HFF-Myc (cell line): ENCODE results near the gene ENDOG.

Source experiments
- DNase-seq: peaks from one replicate; pipeline ENCODE4 v3.0.0-alpha.2; 2011; ENCODE audit warnings: low read depth; ENCODE audit errors: extremely low read depth
- H3K4me3 ChIP-seq: replicated peaks from 2 replicates; pipeline ENCODE4 v1.5.1; 2011; ENCODE audit warnings: low read depth, mild to moderate bottlenecking, control low read depth, low read length
- TF ChIP-seq, protein P1 (sequence below): IDR thresholded peaks from 2 replicates; pipeline ENCODE4 v1.5.1; 2012; ENCODE audit warnings: mild to moderate bottlenecking, low read depth, low read length, control low read depth; ENCODE audit errors: missing control alignments

Gene ENDOG

DNA sequence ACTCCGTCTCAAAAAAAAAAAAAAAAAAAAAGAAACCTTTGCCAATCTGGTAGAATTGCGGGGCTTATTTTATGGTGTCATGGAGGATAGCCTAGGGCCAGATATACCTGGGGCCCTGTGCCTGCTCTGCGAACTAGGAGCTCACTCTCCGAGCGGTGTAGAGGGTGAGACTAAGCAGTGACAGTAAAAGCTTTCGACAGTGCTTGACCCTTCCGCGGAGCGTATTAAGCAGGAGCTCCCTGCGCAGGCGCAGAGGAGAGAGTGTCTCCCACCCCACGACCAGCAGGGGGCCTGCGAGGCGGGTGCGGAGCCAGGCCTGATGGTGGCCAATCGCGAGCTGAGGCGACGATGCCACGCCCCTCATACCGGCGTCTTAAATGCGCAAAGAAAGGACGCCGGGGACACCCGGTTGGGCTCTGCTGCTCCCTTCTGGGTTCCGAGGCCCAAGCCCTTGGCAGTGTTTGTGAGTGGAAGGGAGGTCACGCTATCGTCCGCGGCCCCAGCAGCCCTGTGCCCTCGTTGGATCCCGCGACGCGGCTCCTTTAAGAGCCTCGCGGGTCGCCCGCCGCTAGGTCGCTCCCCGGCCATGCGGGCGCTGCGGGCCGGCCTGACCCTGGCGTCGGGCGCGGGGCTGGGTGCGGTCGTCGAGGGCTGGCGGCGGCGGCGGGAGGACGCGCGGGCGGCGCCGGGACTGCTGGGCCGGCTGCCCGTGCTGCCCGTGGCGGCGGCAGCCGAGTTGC is at the start of gene ENDOG:
ENDOG (plus strand) TSS at position 402 of the 740 bp plus-strand sequence; CDS start at position 587, 185 bp downstream.
- TF ChIP-seq, protein P1, sequence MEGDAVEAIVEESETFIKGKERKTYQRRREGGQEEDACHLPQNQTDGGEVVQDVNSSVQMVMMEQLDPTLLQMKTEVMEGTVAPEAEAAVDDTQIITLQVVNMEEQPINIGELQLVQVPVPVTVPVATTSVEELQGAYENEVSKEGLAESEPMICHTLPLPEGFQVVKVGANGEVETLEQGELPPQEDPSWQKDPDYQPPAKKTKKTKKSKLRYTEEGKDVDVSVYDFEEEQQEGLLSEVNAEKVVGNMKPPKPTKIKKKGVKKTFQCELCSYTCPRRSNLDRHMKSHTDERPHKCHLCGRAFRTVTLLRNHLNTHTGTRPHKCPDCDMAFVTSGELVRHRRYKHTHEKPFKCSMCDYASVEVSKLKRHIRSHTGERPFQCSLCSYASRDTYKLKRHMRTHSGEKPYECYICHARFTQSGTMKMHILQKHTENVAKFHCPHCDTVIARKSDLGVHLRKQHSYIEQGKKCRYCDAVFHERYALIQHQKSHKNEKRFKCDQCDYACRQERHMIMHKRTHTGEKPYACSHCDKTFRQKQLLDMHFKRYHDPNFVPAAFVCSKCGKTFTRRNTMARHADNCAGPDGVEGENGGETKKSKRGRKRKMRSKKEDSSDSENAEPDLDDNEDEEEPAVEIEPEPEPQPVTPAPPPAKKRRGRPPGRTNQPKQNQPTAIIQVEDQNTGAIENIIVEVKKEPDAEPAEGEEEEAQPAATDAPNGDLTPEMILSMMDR = peak; percentile 99
- peak within 1 kb of the TSS; percentile 62 for H3K4me3 ChIP-seq
- DNase-seq = peak; percentile 88

DNA sequence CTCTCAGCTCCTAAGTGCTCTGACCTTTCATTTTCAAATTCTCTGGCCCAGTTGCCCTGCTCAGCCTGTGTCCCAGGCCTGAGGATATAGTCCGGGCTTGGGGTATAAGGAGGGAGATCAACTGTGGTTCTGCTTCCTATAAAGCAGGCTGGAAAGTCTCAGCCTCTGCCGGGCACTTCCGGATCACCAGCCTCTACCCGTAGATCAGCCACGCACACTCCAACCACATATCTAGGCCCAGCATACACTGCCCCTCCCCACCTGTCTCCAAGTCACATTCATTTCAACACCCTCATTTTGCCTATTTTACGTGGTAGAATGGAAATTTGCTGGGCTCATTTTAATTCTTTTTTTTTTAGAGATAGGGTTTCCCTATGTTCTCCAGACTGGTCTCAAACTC is 49.7 kb upstream of the ENDOG start:
- TF ChIP-seq, protein P1 = no peak
- H3K4me3 ChIP-seq = no peak overlapping the region
- DNase-seq = no peak

DNA sequence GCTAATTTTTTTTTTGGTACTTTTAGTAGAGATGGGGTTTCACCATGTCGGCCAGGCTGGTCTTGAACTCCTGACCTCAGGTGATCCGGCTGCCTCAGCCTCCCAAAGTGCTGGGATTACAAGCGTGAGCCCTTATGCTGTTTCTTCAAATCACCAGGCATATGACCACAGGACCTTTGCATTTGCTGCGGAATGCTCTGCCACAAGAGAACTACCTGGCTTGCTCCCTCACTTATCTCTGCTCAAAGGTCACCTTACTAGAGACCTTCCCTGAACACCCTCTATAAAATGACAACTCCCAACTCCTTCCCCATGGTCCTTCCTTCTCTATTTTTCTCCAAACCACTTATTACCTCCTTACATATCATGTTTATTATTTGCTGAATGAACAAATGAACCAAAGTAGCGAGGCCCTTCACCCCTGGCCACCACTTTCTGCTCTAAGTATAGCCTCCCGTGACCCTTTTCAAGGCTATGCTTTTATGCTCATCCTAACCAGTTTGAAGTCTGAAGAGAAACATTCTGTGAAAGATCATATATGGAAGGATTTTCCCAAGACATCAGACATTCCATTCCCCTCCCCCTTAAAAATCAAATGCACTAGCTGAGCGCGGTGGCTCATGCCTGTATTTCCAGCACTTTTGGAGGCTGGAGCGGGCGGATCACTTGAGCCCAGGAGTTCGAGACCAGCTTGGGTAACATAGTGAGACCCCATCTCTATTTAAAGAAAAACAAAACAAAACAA is 47.8 kb upstream of the ENDOG start:
- no peak for DNase-seq
- TF ChIP-seq, protein P1 = no peak

DNA sequence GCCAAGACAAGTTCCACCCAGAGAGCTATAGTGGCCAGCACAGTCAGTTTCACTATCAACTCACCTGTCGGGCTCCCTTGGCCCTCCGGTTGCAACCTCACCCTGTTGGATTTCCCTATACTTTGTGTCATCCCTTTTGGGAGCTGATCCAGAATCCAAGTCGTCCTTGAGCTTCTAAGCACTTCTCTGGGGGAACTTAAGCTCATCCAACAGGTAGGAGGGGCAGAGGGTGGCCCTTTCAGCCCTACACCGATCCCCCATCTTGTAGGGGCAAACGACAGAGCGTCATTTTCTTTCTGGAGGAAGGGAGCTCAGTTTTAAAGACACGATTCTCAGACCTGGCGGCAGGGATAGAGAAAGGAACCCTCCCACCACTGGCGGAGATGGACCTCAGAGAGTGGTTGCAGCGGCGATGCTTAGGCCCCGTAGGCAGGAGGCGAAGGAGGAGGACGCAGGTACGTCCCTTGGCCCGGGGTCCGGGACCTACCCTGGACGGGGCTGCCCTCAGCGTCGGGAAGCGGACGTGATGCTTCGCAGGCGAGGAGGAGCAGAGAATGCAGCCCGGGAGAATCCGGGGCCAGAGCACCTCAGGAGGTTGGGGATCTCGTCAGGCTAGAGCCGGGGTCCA is 47.1 kb upstream of the ENDOG start:
- TF ChIP-seq, protein P1 = no peak
- DNase-seq = no peak
- H3K4me3 ChIP-seq = peak overlapping the region; percentile 72

More for the DNA sequence above, 47.8 kb upstream of the ENDOG start:
- H3K4me3 ChIP-seq = peak overlapping the region; percentile 72

DNA sequence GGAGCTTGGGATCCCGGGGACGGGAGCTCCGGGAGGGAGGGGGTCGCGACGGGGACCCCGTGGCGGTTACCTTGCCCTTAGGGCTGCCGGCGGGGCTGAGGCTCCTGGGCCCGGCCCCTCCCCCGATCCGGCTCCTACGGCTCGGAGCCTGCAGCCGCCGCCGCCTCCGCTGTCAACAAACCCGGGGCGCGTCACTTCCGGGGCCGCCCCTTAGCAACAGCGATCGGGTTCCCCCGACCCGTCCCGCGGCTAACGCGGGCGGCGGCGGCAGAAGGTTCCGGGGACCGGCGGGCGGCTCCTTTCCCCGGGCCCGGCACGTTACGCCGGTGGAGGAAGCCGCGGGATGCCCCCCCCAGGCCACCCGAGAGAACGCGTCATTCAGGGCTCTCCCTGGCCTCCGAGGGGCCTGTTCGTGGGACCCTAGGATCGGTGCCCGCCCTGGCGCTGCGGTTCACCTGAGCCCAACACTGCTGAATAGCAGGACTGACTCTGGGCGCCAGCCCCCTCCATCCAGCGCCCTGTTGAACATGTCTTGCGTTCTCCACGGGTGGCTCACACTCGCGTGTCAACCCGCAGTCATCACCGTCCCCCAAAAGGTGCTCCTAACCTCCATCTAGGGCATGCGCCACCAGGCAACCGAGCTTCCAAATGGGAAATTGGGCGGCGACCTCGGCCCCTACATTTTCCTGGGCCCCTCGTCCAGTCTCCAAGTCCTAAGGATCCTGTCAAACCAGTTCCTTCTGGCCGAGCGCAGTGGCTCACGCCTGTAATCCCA is 46.4 kb upstream of the ENDOG start, which contains the start of gene ZER1:
ZER1 (minus strand) TSS at position 183 of the 775 bp plus-strand sequence. CDS start 16,362 bp downstream, outside the sequence.
- TF ChIP-seq, protein P1 = no peak
- peak; percentile 26 for DNase-seq
- peak within 1 kb of the TSS; percentile 72 for H3K4me3 ChIP-seq

DNA sequence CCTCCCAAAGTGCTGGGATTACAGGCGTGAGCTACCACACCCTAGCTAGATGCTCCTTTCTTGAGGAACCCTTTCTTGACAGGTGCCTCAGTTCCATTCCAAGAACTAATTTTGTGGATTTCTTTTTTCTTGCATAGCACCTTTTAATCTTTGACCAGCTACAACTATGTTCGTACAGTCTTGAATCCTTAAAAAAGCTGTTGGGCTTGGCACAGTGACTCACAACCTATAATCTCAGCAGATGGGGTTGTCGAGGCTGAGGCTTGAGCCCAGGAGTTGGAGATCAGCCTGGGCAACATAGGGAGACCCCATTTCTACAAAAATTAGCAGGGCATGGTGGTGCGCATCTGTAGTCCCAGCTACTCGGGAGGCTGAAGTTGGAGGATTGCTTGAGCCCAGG is 45.3 kb upstream of the ENDOG start:
- H3K4me3 ChIP-seq = no peak overlapping the region
- no peak for DNase-seq
- TF ChIP-seq, protein P1 = no peak
